Muscle of leg (tissue), 9 donors: ENCODE results near the gene ZMYND10. TPM values are rescaled to one million over a fixed set of nuclear protein-coding genes. Genes with fewer than 3 reads are reported as not detected.

Experiments
- polyA plus RNA-seq, 8 donors: library from polyadenylated mRNA; unstranded; fragments of 120-200 nt; gene quantifications; one replicate each; pipeline versions ENCODE4 v1.2.1 to v1.2.3, GENCODE V29; 2013; ENCODE audit warnings: inconsistent platforms in 1 of 8, low replicate concordance in 1 of 8; ENCODE audit not compliant: insufficient read length in 8 of 8, insufficient read depth in 1 of 8
- total RNA-seq: library from RNA; stranded (reverse); fragments of 120-200 nt; gene quantifications from one replicate; pipeline ENCODE4 v1.2.4, GENCODE V29; 2013

ZMYND10 gene
- total and polyA plus RNA-seq, 9 donors: 0.49 to 1.8 (median 0.99) TPM

Other genes starting within 250 kb of the ZMYND10 start
- 9.1 TPM for gene SEMA3F, start 190.4 kb downstream of the ZMYND10 start, total RNA-seq
- gene SEMA3F, start 190.4 kb downstream of the ZMYND10 start, polyA plus RNA-seq: 10 to 100 TPM in 6 of 8 donors, 1 to 10 TPM in 2; 9.9 to 28.6 (median 14.4) TPM
- gene GNAT1, start 154.1 kb downstream of the ZMYND10 start, total RNA-seq: not detected
- gene GNAT1, start 154.1 kb downstream of the ZMYND10 start, polyA plus RNA-seq: under 1 TPM in 2 of 8 donors, not detected in 6; 0.26 to 0.34 TPM
- gene SLC38A3, start 140.5 kb downstream of the ZMYND10 start, total RNA-seq: 1.7 TPM
- gene SLC38A3, start 140.5 kb downstream of the ZMYND10 start, polyA plus RNA-seq: 1 to 10 TPM; 1.7 to 4.4 (median 2.5) TPM
- gene GNAI2, start 109.5 kb downstream of the ZMYND10 start, total RNA-seq: 116 TPM
- gene GNAI2, start 109.5 kb downstream of the ZMYND10 start, polyA plus RNA-seq: 100 to 1,000 TPM; 153 to 222 (median 191) TPM
- 51.8 TPM for gene SEMA3B, start 76.6 kb downstream of the ZMYND10 start, total RNA-seq
- 10 to 100 TPM; 31.8 to 53.7 (median 38.9) TPM for gene SEMA3B, start 76.6 kb downstream of the ZMYND10 start, polyA plus RNA-seq
- 25.4 TPM for gene LSMEM2, start 66.6 kb downstream of the ZMYND10 start, total RNA-seq
- gene LSMEM2, start 66.6 kb downstream of the ZMYND10 start, polyA plus RNA-seq: 10 to 100 TPM; 11.1 to 33.1 (median 27.8) TPM
- gene IFRD2, start 53.3 kb downstream of the ZMYND10 start, total RNA-seq: 36.9 TPM
- gene IFRD2, start 53.3 kb downstream of the ZMYND10 start, polyA plus RNA-seq: 10 to 100 TPM; 46.4 to 68.1 (median 61.2) TPM
- gene HYAL3, start 46.3 kb downstream of the ZMYND10 start, total RNA-seq: 1.3 TPM
- gene HYAL3, start 46.3 kb downstream of the ZMYND10 start, polyA plus RNA-seq: 1 to 10 TPM; 1.3 to 3.0 (median 2.2) TPM
- gene NAA80, start 46.3 kb downstream of the ZMYND10 start, total RNA-seq: 5.1 TPM
- gene NAA80, start 46.3 kb downstream of the ZMYND10 start, polyA plus RNA-seq: 1 to 10 TPM; 5.4 to 8.3 (median 6.3) TPM
- gene HYAL1, start 42.2 kb downstream of the ZMYND10 start, total RNA-seq: 1.3 TPM
- gene HYAL1, start 42.2 kb downstream of the ZMYND10 start, polyA plus RNA-seq: 1 to 10 TPM in 7 of 8 donors, under 1 TPM in 1; 0.86 to 2.5 (median 1.7) TPM
- 51.6 TPM for gene HYAL2, start 23.0 kb downstream of the ZMYND10 start, total RNA-seq
- 10 to 100 TPM; 34.3 to 49.5 (median 46.9) TPM for gene HYAL2, start 23.0 kb downstream of the ZMYND10 start, polyA plus RNA-seq
- 12.8 TPM for gene TUSC2, start 17.5 kb downstream of the ZMYND10 start, total RNA-seq
- 10 to 100 TPM; 13.7 to 19.2 (median 17.4) TPM for gene TUSC2, start 17.5 kb downstream of the ZMYND10 start, polyA plus RNA-seq
- 33.9 TPM for gene RASSF1, start 4.9 kb downstream of the ZMYND10 start, total RNA-seq
- gene RASSF1, start 4.9 kb downstream of the ZMYND10 start, polyA plus RNA-seq: 10 to 100 TPM; 34.9 to 47.7 (median 38.8) TPM
- 18.9 TPM for gene NPRL2, start 5.0 kb upstream of the ZMYND10 start, total RNA-seq
- 10 to 100 TPM; 18.2 to 23.9 (median 20.2) TPM for gene NPRL2, start 5.0 kb upstream of the ZMYND10 start, polyA plus RNA-seq
- gene CYB561D2, start 5.1 kb upstream of the ZMYND10 start, total RNA-seq: 8.3 TPM
- 1 to 10 TPM; 6.1 to 9.1 (median 7.5) TPM for gene CYB561D2, start 5.1 kb upstream of the ZMYND10 start, polyA plus RNA-seq
- gene TMEM115, start 13.8 kb upstream of the ZMYND10 start, total RNA-seq: 25.3 TPM
- 10 to 100 TPM; 23.0 to 31.3 (median 26.2) TPM for gene TMEM115, start 13.8 kb upstream of the ZMYND10 start, polyA plus RNA-seq
- 3.0 TPM for gene CACNA2D2, start 157.9 kb upstream of the ZMYND10 start, total RNA-seq
- gene CACNA2D2, start 157.9 kb upstream of the ZMYND10 start, polyA plus RNA-seq: 10 to 100 TPM in 3 of 8 donors, 1 to 10 TPM in 5; 6.1 to 12.6 (median 9.4) TPM
- 23.1 TPM for gene C3orf18, start 222.0 kb upstream of the ZMYND10 start, total RNA-seq
- gene C3orf18, start 222.0 kb upstream of the ZMYND10 start, polyA plus RNA-seq: 10 to 100 TPM; 15.7 to 23.4 (median 19.1) TPM
- gene HEMK1, start 223.8 kb upstream of the ZMYND10 start, total RNA-seq: 16.6 TPM
- 10 to 100 TPM; 12.9 to 21.5 (median 16.9) TPM for gene HEMK1, start 223.8 kb upstream of the ZMYND10 start, polyA plus RNA-seq